Fibroblast of skin of back (primary cell): ENCODE results near the gene JAG1. TPM values are rescaled to one million over a fixed set of nuclear protein-coding genes. Genes with fewer than 3 reads are reported as not detected.

ENCODE experiments used
- DNase-seq: peaks from one replicate; pipeline ENCODE4 v3.0.0-alpha.2; 2013
- polyA plus RNA-seq, 2 experiments: library from polyadenylated mRNA; unstranded; fragments of 120-200 nt; gene quantifications; one replicate each; pipeline ENCODE4 v1.2.1, GENCODE V29; 2013; ENCODE audit not compliant: insufficient read length in 2 of 2

The JAG1 gene
- 354 TPM for polyA plus RNA-seq (2013, experiment 1 of 2; ENCODE audit: insufficient read length)
- polyA plus RNA-seq (2013, experiment 2 of 2; ENCODE audit: insufficient read length) = 420 TPM

GRCh38 chr20:10673842-10674683 is at the start of gene JAG1:
JAG1 (minus strand) TSS chr20:10673999; CDS start chr20:10673530, 469 bp downstream.
- peak; percentile 98 for DNase-seq

DNA sequence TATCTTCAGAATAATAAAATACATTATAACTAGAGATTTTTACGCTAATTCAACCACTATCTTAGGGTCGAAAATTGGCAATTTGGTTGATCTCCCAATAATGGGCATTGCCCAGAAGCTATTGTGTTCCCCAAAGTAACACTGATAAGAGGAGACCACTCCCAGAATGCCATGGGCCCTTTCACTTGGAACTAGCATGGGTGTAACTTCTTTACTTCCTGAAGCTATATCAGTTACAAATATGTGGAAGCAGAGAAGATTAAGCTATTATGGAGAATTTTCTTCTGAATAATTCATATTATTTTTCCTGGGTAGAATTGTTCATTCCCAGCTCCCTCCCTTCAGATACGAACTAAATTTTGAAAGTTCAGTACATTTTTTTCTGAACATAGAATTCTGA is 48.2 kb upstream of the JAG1 start:
- no peak for DNase-seq

GRCh38 chr20:10721137-10721896 is 47.5 kb upstream of the JAG1 start:
- peak; percentile 37 for DNase-seq

- DNase-seq = no peak
These were observed 46.8 kb upstream of the JAG1 start for GRCh38 chr20:10720565-10720964.

GRCh38 chr20:10719740-10720385 is 46.1 kb upstream of the JAG1 start:
- DNase-seq = no peak

- no peak for DNase-seq
These were observed 44.9 kb upstream of the JAG1 start for GRCh38 chr20:10718661-10719060.

DNA sequence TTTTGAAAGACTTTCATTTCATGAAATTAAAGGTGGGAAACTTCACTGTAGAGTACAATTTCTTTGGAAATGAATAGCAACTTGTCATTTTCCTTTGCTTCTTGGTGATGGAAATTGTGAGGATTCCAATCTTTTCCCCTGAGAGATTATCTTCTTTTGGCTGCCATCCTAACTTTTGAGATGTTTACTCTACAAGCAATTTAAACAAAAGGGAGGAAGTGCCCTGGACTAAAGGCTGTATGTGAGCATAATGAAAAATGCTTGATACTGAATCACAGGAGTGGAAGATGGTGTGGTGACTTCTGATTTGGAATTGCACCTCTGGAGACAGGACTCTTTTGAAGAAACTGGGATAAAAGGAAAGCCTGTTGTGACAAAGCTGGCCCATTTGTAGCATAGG is 43.1 kb upstream of the JAG1 start:
- DNase-seq = peak; percentile 91

- peak; percentile 88 for DNase-seq
These were observed 41.2 kb upstream of the JAG1 start for GRCh38 chr20:10715035-10715434.

- DNase-seq = peak; percentile 27
These were observed 40.6 kb upstream of the JAG1 start for GRCh38 chr20:10714236-10714975.

DNA sequence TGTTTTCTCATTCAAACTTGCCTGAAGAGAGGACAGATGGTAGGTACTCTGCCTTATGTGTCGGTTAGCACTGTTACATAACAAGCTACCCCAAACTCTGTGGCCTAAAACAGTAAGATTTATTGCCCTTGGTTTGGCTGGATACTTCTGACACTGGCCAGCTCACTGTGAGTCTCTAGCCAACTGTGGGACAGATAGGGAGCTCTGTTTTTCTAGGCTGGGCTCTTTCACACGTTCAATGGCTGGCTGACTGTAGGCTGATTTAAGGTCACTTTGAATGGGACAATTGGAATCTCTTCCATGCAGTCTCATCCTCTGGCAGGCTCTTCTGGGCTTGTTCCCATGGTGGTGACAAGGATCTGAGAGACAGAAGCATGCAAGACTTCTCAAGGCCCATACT is 39.4 kb upstream of the JAG1 start:
- peak; percentile 25 for DNase-seq

- no peak for DNase-seq
These were observed 38.2 kb upstream of the JAG1 start for GRCh38 chr20:10711903-10712451.

DNA sequence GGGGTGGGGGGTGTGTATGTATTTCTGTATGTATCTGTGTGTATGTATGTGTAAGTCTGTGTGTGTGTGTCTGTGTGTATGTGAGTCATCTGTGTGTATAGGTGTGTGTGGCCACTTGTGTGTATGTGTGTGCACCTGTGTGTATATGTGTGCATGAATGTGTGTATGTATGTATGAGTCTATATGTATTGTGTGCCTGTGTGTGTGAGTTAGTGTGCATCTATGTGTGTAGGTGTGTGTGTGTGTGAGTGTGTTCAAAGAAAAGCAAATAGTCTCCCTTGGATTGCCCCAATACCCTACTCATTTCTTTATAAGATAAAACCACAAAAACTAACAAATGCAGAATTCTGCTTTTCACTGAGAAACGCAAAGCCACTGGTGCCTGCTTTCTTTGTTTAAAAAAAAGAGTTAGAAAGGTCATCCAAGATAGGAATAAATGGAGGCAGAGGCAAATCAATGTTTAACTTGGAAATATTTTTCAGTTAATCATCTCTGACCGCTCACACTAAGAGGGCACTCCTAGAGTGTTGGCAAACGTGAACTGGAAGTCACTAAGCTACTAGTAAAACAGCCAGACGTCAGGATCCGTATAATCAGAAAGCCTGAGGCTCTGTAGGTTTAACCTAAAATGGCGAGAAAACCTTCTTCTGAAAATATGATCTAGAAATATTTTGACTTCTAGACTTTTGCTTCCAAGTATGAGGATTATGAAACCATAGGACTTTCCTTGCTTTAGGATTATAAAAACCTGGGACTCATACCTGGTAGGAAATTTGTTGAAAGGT is 37.4 kb upstream of the JAG1 start:
- DNase-seq = no peak

GRCh38 chr20:10709916-10710315 is 36.1 kb upstream of the JAG1 start:
- no peak for DNase-seq

GRCh38 chr20:10708351-10709185 is 34.8 kb upstream of the JAG1 start:
- DNase-seq = peak; percentile 87

GRCh38 chr20:10707791-10708190 is 34.0 kb upstream of the JAG1 start:
- DNase-seq = no peak

- no peak for DNase-seq
These were observed 33.3 kb upstream of the JAG1 start for GRCh38 chr20:10707068-10707467.

- DNase-seq = no peak
These were observed 32.6 kb upstream of the JAG1 start for GRCh38 chr20:10706460-10706811.

- DNase-seq = no peak
These were observed 32.1 kb upstream of the JAG1 start for GRCh38 chr20:10705801-10706459.

- no peak for DNase-seq
These were observed 27.8 kb upstream of the JAG1 start for GRCh38 chr20:10701607-10702006.

GRCh38 chr20:10699941-10700340 is 26.1 kb upstream of the JAG1 start:
- no peak for DNase-seq
